DND-41 (cell line): ENCODE measurements around the gene KIAA0040.

Experiments
- CTCF ChIP-seq: IDR thresholded peaks from 2 replicates; pipeline ENCODE4 v1.5.1; 2012; ENCODE audit warnings: borderline replicate concordance, low read length, moderate library complexity, mild to moderate bottlenecking; ENCODE audit not compliant: poor library complexity, severe bottlenecking; ENCODE audit errors: extremely low read depth
- EZH2 ChIP-seq: IDR thresholded peaks from 3 replicates; pipeline ENCODE4 v1.6.1; 2012; ENCODE audit warnings: borderline replicate concordance, low read depth, mild to moderate bottlenecking, moderate library complexity, low read length, inconsistent platforms; ENCODE audit not compliant: severe bottlenecking

- TF ChIP-seq EZH2 (no peak), CTCF (no peak)
Measured at GRCh38 chr1:175182201-175182746, 10.3 kb downstream of the KIAA0040 start.
